Measurements from ENCODE around the gene TMEM165. TPM values are rescaled to one million over a fixed set of nuclear protein-coding genes. Genes with fewer than 3 reads are reported as not detected.

Gene TMEM165
- total RNA-seq, 1 donor from 2014 or later, result 188 TPM

DNA sequence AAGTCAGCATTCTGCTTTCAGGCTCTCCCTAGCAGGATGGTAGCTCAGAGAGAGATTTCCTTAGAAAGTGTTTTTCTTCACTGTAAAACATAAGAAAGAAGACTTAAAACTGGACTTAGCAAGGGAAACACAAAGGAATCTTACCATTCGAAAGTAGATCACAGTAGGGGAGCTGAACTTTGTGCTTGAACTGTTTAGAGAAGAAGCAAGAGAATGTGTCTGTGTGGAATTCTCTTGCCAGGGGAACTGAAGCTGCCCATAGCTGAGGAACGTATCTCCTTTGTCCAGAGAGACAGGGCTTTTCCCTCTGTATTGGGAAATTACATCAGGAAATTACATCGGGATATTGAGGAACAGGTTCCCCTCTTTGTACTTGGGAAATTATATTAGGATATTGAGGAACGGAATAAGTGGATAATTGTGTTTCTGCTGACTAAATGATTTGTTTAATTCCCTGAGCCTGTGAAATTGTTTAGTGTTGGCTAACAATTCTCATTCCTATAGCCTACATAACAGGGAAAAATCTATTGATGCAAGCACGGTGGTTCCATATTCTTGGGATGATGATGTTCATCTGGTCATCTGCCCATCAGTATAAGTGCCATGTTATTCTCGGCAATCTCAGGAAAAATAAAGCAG, 28.6 kb upstream of the TMEM165 start:
- DNase-seq (ENCODE audit: low spot score), result no peak

- no peak for DNase-seq (ENCODE audit: low spot score)
Observed at GRCh38 chr4:55369968-55370367, 25.8 kb upstream of the TMEM165 start.

- no peak for DNase-seq (ENCODE audit: low spot score)
Observed at GRCh38 chr4:55372259-55372658, 23.5 kb upstream of the TMEM165 start.

GRCh38 chr4:55373461-55373860, 22.3 kb upstream of the TMEM165 start:
- no peak for DNase-seq (ENCODE audit: low spot score)

DNA sequence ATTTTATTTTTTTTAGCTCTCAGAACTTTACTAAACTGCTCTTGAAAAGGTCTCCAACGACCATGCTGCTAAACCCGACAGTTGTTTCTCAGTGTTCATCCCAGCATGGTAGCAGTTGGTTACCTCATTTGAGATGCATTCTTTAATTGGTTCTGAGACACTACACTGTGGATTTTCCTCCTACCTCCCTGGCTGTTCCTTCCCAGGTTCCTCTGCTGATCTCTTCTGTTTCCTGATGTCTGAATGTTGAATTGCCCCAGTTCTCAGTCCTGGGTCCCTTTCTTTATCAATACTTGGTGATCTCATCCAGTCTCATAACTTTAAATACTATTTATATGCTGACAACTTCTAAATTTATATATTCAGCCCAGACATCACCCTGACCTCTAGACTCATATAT, 19.1 kb upstream of the TMEM165 start:
- DNase-seq (ENCODE audit: low spot score), result no peak

DNA sequence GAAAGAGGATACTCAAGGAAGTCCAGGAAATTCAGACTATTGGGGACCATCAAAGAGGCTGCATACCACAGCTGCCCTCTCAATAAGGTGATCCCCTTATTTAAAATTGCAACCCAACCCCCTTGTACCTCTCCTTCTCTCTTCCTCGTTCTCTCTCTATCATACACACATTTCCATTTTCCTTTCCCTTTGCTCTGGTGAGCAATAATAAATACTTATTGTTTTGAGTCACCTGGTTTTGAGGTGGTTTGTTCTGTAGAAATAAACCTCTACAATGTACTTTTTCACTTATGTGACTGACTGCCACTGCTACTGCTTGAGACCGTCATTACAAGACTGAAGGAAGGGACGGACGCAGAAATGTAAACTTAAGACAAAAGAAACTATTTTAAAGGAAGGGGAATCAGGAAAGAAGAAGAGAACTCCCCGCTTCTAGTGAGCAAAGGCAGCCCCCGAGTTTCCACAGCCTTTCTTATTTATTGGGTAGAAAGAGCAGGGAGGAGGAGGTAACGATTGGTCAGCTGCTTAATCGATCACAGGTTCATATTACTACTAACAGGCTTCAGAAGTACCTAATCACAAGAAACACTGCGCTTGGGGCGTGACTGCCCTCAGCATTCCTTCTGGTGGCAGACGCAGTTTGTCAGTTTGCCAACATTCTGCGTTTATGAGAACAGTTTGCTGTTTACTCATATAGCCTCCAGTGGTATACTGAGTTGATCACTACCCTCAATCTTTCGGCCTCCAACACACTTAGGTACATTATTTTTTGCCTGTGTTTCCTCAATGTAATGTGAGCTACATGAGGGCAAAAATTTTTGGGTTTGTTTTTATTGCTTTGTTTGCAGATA, 16.9 kb upstream of the TMEM165 start:
- peak; percentile 58 for DNase-seq (ENCODE audit: low spot score)

DNA sequence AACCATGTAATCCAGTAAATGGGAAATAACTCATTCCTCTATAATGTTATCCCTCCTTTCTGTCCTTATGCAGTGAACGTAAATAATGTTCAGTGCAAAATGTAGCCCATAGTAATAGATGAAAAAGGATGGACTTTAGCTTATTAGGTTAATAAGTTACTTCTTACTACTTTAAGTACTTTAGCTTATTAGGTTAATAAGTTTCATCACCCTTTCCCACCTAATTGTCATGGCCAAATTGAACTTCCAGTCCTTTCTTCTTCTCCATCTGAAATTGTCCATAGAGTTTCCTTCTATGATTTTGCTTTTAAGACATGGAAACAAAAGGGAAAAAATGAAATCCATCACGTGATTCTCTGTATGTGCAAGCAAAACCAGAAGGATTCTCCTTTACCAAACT, 15.2 kb upstream of the TMEM165 start:
- DNase-seq (ENCODE audit: low spot score), result no peak

- no peak for DNase-seq (ENCODE audit: low spot score)
Observed at GRCh38 chr4:55381502-55381901, 14.3 kb upstream of the TMEM165 start.

GRCh38 chr4:55382488-55383003, 13.2 kb upstream of the TMEM165 start:
- no peak for DNase-seq (ENCODE audit: low spot score)

- DNase-seq (ENCODE audit: low spot score), result no peak
Observed at GRCh38 chr4:55385201-55385649, 10.5 kb upstream of the TMEM165 start.

- DNase-seq (ENCODE audit: low spot score), result no peak
Observed at GRCh38 chr4:55386073-55386472, 9.7 kb upstream of the TMEM165 start.

- DNase-seq (ENCODE audit: low spot score), result no peak
Observed at GRCh38 chr4:55386840-55387239, 8.9 kb upstream of the TMEM165 start.

GRCh38 chr4:55393461-55394320, 2.1 kb upstream of the TMEM165 start:
- no peak for DNase-seq (ENCODE audit: low spot score)

GRCh38 chr4:55395218-55395528, 584 bp upstream of the TMEM165 start:
- DNase-seq (ENCODE audit: low spot score), result no peak

- DNase-seq (ENCODE audit: low spot score), result peak; percentile 57
Observed at GRCh38 chr4:55396308-55397125, 760 bp downstream of the TMEM165 start.

- peak; percentile 48 for DNase-seq (ENCODE audit: low spot score)
Observed at GRCh38 chr4:55397126-55397436, 1.3 kb downstream of the TMEM165 start.

DNA sequence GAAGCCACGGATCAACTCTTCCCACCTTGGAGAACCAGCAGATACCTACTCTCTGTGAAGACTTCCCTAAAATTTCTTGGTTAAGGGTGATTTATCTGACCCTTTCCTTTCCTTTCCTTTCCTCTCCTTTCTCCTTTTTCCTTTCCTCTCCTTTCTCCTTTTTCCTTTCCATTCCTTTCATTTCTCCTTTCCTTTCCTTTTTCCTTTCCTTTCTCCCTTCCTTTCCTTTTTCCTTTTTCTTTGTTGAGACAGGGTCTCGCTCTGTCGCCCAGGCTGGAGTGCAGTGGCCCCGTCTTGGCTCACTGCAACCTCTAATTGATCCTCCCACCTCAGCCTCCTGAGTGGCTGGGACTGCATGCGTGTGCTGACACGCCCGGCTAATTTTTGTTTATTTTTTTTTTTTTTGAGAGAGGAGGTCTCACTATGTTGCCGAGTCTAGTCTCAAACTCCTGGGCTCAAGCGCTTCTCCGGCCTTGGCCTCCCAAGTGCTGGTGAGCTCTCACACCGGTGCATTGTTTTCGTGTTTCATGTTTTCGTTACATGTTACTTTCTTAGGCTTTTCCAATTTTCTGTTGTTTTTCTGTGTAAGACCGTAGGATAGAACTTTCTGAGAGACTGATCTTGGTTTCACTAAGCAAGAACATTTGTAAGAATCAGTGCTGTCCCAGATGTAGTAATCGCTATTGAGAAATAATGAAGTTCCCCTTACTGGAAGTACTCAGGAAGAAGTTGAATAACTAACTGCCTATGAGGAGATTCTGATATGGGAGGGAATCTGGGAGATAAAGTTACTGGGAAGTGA, 2.0 kb downstream of the TMEM165 start:
- DNase-seq (ENCODE audit: low spot score), result no peak

DNA sequence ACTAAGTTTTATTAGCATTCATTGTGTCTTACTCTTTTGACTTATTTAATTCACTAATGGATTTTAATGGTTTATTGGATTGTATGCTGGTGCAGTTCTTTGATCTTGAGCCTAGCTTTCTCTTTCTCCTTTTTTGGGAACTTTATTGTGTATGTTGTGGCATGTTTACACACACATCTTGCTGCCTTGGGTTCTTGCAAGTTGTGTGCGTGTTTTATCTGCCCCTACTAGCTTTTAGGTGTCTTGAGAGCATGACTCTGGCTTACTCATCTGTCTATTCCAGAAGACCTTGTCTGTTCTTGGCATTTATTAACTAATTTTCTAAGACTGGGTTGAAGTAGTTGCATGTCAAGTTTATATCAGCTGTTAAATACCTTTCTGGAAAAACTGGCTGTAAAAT, 2.7 kb downstream of the TMEM165 start:
- no peak for DNase-seq (ENCODE audit: low spot score)

DNA sequence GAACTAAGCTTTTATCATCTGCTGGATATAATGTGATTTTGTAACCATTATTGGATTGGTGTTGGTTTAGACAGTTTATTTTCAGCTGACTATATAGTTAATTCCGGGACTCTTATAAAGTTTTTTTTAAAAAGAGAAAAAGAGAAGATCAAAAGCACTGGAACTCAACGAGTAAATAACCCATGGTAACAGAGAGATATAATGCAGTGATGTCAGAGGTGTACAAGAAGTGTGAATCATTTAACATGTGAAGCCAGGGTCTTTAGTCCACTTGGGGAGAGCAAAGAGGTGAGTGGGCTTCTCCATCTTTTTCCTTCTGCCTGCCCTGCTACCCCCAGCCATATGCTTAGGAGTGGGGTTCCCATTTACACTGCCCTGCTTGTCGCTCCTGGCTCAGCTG, 3.2 kb downstream of the TMEM165 start:
- no peak for DNase-seq (ENCODE audit: low spot score)

GRCh38 chr4:55399581-55399980, 3.8 kb downstream of the TMEM165 start:
- DNase-seq (ENCODE audit: low spot score), result no peak

DNA sequence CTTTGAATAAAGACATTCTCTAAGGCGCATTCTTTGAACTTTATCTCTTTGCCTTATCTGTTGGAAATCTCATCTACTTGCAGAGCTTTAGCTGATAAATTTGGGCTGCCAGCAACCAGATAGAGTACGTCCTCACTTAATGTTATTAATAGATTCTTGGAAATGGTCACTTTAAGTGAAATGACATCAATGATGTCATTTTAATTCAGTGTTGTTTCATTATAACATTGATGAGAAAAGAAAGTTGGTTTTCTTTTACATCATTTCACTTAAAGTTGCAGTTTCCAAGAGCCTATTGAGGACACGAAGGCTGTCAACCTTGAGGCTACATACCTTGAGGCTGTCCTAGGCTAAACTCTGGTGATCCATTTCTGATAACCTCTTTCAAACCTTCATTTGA, 9.3 kb downstream of the TMEM165 start:
- no peak for DNase-seq (ENCODE audit: low spot score)
